ENCODE data around the gene AFG1L. TPM values are rescaled to one million over a fixed set of nuclear protein-coding genes. Genes with fewer than 3 reads are reported as not detected.

AFG1L gene
- total RNA-seq, 4 donors from 2014 or later, result 2.1 to 6.2 (median 2.8) TPM

DNA sequence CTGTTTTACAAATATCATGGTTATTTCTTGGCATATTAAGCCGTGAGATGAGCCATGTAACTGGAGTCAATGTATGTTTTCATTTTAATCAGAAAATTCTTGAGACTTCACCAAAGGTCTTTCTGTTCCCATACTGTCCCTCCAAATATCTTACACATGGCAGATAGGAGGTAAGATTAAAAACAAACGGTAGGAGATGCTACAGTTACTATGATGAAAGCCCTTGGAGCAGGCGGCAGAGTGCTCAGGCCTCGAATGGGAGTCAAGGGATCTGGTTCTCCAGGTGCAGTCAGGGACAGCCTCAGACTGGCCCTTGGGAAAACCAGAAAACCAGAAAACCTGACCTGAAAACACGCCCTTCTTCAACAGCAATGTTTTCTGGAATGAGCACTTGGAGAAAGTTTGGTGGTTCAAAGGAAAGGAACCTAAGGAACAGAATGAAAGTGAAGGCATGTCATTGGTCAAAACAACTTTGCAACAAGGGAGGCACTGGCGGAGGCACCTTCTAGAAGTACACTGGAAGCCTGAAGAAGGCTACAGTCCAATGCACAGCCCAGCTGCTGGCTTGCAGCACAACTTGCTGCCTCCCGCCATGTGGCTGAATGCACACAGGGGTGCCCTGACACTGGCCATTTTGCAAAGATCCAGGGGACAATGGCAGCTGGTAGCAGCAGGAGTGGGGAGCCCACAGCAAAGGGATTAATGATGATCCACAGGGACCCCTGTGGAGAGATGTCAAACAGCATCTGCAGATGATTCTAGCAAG is 248.5 kb downstream of the AFG1L start:
- H3K4me3 ChIP-seq (ENCODE audit: low read depth, poor library complexity, severe bottlenecking), result no peak overlapping the region
- TF ChIP-seq, protein P1, sequence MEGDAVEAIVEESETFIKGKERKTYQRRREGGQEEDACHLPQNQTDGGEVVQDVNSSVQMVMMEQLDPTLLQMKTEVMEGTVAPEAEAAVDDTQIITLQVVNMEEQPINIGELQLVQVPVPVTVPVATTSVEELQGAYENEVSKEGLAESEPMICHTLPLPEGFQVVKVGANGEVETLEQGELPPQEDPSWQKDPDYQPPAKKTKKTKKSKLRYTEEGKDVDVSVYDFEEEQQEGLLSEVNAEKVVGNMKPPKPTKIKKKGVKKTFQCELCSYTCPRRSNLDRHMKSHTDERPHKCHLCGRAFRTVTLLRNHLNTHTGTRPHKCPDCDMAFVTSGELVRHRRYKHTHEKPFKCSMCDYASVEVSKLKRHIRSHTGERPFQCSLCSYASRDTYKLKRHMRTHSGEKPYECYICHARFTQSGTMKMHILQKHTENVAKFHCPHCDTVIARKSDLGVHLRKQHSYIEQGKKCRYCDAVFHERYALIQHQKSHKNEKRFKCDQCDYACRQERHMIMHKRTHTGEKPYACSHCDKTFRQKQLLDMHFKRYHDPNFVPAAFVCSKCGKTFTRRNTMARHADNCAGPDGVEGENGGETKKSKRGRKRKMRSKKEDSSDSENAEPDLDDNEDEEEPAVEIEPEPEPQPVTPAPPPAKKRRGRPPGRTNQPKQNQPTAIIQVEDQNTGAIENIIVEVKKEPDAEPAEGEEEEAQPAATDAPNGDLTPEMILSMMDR (IDR thresholded peaks at IDR 0.05), result no peak
- TF ChIP-seq POLR2A (IDR thresholded peaks at IDR 0.05), result no peak
- WGBS, 2 donors, result 84 to 91% methylated on average over 7 of the region's 7 CpGs
- intact Hi-C loops (cut with DNase I; ENCODE audit: low total_unique reads), result loop anchor here (5.0 to 10.0 kb wide), 4 partner anchors 241 to 531 kb away; no protein-coding TSS in a partner anchor
- DNase-seq (ENCODE audit: low spot score in 2 of 2), result no peak

DNA sequence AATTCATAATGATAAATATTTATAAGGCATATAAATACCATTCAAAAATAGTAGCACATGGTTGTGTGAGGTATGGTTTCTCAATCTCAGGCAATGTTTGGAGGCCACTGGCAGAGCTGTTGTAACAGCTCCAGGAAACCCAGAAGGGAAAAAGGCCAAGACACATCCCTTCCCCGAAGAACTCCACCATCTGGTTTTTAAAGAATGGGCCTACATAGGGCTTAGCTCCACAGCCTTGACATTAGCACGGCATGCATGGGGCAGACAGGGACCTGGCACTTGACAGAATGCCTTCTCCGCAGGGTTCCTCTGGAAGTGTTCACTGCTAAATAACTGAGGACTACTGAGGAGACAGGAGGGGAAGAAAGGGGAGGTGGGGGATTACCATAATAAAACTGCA is 249.8 kb downstream of the AFG1L start:
- TF ChIP-seq, protein P1 (IDR thresholded peaks at IDR 0.05), result no peak
- TF ChIP-seq POLR2A (IDR thresholded peaks at IDR 0.05), result no peak
- intact Hi-C loops (cut with DNase I; ENCODE audit: low total_unique reads), result loop anchor here (5.0 to 10.0 kb wide), 4 partner anchors 240 to 530 kb away; no protein-coding TSS in a partner anchor
- H3K4me3 ChIP-seq (ENCODE audit: low read depth, poor library complexity, severe bottlenecking), result no peak overlapping the region
- 46 to 55% methylated on average over 3 of the region's 3 CpGs for WGBS, 2 donors
- DNase-seq (ENCODE audit: low spot score in 2 of 2), result no peak

DNA sequence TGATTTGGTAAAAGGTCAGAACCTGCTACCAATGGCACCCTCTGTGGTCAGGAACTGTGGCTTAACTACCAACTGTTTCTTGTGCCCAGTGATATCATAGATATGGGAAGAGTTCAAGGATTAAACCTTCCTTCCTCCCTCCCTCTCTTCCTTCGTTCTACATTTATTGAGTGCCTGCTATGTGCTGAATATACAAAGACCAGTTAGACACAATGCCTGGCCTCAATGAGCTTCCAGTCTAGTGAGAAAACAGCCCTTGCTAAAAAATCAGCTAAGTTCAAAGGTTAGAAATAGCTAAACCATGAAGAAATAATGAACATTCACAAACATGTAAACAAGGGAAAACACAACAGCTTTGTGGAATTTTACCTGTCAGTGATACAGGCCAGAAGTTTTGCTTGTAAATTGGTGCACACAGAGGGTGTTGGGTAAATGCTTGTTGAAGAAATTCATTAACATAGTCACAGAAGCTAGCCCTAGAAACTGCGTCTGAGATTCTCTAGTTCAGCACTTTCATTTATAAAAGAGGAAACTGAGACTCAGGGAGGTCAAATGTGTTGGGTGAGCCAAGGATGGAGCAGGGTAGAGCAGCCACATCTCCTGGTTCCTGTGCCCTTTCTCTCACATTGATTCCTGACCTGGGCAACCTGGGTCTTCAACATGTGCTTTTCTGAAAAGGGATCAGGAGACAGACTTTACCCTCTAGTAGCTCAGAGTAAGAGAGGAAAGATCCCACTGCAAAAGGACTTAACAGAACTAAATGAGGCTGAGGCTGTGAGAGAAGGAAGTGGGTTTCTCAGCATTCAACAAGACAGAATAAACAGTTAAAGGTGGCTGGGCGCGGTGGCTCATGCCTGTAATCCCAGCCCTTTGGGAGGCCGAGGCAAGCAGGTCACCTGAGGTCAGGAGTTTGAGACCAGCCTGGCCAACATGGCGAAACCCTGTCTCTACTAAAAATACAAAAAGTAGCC is 251.5 kb downstream of the AFG1L start:
- intact Hi-C loops (cut with DNase I; ENCODE audit: low total_unique reads), result loop anchor here (10.0 kb wide), 2 partner anchors 238 to 528 kb away; no protein-coding TSS in a partner anchor
- no peak overlapping the region for H3K4me3 ChIP-seq (ENCODE audit: low read depth, poor library complexity, severe bottlenecking)
- WGBS, 2 donors, result 82 to 83% methylated on average over 6 of the region's 6 CpGs
- DNase-seq (ENCODE audit: low spot score in 2 of 2), result no peak
- no peak for TF ChIP-seq POLR2A (IDR thresholded peaks at IDR 0.05)
- TF ChIP-seq, protein P1 (IDR thresholded peaks at IDR 0.05), result no peak

DNA sequence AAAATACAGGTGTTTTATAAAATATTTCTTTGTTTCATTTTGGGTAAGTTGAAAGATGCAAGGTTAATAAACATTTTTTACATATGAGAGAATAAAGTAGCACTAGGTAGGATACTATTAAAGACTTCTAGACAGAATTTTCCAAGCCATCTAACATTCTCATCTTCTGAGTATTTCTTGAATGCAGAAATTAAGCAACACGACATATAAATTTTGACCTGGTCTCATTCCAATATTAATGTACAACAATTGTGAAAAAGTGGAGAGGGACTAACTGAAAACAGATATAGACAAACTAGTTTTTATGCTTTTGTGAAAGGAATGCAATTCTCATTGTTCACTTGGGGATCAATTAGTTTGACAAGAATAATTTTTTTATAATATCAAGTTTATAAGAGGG is 254.4 kb downstream of the AFG1L start:
- no peak for DNase-seq (ENCODE audit: low spot score in 2 of 2)
- WGBS, 2 donors, result 70 to 76% methylated on average over 1 of the region's 1 CpG
- TF ChIP-seq, protein P1 (IDR thresholded peaks at IDR 0.05), result no peak
- no peak for TF ChIP-seq POLR2A (IDR thresholded peaks at IDR 0.05)
- intact Hi-C loops (cut with DNase I; ENCODE audit: low total_unique reads), result loop anchor here (10.0 kb wide), 2 partner anchors 236 to 526 kb away; no protein-coding TSS in a partner anchor
- no peak overlapping the region for H3K4me3 ChIP-seq (ENCODE audit: low read depth, poor library complexity, severe bottlenecking)

DNA sequence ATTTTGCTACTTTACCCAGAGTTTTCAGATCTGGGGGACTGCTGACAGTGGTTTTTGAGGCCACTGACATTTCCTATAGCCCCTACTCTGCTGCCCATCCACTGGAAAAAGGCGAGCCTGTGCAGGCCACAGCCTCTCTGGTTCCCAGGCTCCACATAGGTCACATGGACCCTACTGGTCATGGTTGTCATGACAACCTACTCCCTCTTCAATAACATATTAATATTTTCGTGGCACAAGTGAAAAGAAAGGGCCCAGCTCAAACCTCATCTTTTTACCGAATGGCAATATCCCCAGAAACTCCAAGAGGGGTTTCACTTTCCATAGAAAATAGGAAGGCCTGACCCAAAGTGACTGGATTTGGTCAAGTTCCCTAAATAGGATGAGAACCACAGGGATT is 254.9 kb downstream of the AFG1L start:
- 68 to 71% methylated on average over 3 of the region's 3 CpGs for WGBS, 2 donors
- TF ChIP-seq, protein P1 (IDR thresholded peaks at IDR 0.05), result no peak
- TF ChIP-seq POLR2A (IDR thresholded peaks at IDR 0.05), result no peak
- no peak for DNase-seq (ENCODE audit: low spot score in 2 of 2)
- intact Hi-C loops (cut with DNase I; ENCODE audit: low total_unique reads), result loop anchor here (10.0 kb wide), 2 partner anchors 235 to 525 kb away; no protein-coding TSS in a partner anchor
- H3K4me3 ChIP-seq (ENCODE audit: low read depth, poor library complexity, severe bottlenecking), result no peak overlapping the region
